HPDE6-E6E7 (cell line): Measurements from ENCODE around the gene SLC34A1.
"Not testable (repeated sequence)": the region's sequence is repeated elsewhere in the genome, so short reads cannot be mapped to it uniquely, and the experiment has no call there.

Source experiments
- DNase-seq: peaks from one replicate; pipeline ENCODE4 v3.0.0; 2011; ENCODE audit warnings: missing footprints; ENCODE audit errors: extremely low spot score

Gene SLC34A1

DNA sequence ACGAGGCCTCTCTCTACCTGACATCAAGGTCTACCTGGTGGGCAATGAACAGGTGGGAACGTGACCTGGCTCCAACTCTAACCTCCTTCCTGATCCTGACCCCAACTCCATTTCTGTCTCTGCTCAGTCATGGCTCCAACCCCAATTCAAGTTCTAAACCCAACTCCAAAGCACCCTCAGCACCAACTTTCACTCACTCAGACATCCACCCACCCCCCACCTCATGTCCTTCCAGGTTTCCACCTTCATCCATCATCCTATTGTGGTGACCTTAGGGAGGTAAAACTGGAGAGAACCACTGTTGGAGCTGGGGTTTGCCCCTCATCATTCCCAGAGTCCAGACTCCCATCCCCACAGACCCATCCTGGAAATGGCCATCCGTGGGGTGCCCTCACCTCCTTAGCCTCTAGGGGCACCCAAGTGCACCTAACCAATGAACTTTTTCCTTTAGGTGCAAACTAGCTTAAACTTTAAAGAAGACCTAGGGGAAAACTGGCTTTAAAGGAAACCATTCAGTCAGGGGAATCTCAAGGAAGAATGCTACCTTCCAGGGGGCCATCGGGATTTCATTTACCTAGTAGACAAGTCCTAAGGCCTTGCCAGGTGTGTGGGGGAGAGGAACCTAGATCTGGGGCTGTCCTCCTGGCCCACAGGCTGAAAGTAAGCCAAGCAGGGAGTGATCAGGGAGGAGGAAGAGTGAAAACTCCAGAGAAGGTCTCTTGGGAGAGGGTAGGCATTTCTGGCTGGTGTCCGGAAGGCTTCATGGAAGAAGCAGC is 15.2 kb upstream of the SLC34A1 start:
- DNase-seq = no peak

DNA sequence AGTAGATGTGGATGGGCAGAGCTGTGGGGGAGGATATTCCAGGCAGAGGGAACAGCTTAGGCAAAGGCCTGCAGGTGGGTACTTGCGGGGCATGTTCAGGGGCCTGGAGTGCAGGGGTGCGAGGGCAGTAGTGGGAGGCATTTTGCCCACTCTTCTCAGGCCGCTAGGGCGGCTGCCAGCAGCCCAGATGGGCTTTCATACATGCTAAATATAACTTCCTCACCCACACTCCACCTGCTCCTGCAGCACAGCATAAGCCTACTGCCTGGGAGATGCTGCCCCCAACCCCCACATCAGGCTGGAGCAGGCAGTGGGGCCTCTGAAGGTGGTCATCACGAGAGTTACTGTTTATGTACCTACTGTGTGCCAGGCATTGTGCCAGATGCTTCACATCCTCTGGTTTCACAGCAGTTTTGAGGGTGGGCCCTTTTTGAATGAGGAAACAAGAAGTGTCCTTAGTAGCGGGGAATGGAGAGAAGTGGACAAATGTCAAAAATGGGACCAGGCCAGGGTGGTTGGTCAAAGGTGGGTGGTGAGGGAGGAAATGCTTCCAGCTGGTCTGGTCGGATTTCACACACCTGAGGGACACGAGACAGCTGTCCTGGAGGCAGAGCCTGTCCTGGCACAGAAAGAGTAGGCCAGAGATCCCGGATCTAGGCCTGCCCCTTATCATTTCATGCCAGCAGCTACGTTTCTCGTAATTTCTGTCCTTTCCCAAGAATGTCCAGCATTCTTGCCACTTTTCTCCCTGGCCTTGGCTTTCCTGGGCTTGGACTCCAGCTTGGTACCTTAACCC is 14.4 kb upstream of the SLC34A1 start:
- no peak for DNase-seq

DNA sequence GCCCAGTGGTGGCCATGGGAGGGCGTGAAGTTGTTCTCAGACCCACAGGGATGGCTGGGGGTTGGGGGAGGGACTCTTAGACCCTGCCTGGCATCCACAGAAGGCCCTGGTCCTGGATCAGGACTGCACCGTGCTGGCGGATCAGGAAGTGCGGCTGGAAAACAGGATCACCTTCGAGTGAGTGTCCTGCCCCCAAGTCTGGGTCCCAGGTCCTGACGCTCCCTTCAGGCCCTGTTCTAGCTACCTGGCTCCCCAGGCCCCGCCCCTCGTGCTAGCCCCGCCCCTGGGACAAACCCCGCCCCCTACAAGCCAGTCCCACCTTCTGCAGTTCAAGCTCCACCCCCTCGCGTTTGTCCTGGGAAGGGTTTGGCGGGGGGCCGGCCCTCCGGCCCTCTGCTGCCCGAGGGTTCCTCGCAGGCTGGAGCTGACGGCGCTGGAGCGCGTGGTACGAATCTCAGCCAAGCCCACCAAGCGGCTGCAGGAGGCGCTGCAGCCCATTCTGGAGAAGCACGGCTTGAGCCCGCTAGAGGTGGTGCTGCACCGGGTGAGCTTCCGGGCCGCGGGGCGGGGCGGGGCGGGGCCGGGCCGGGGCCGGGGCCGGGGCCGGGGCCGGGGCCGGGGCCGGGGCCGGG is 13.6 kb upstream of the SLC34A1 start:
- peak; percentile 73 for DNase-seq

DNA sequence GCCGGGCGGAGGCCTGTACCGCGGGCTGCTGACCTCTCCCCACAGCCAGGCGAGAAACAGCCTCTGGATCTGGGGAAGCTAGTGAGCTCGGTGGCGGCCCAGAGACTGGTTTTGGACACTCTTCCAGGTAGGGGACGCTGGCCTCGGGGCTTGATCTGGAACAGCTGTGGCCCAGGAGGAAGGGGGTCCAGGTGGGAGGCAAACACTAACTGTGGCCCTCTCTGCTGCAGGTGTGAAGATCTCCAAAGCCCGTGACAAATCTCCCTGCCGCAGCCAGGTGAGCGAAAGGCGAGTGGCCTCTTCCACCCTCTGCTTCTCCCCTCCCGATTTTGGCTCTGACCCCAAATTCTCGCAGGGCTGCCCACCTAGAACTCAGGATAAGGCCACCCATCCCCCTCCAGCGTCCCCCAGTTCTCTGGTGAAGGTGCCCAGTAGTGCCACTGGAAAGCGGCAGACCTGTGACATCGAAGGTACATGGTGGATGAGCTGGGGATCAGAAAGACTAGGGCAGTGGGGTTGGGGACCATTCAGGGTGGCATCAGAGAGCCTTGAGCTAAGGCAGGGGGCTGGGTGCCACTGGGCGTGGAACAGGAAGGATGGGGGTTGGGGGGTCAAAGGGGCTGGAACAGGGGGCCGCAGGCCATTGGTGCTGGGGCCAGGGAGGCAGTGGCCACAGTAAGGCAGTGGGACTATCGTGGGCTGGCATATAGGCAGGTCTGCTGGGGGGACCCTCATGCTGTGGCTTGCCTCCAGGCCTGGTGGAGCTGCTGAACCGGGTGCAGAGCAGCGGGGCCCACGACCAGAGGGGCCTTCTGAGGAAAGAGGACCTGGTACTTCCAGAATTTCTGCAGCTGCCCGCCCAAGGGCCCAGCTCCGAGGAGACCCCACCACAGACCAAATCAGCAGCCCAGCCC is 12.9 kb upstream of the SLC34A1 start:
- DNase-seq = no peak

DNA sequence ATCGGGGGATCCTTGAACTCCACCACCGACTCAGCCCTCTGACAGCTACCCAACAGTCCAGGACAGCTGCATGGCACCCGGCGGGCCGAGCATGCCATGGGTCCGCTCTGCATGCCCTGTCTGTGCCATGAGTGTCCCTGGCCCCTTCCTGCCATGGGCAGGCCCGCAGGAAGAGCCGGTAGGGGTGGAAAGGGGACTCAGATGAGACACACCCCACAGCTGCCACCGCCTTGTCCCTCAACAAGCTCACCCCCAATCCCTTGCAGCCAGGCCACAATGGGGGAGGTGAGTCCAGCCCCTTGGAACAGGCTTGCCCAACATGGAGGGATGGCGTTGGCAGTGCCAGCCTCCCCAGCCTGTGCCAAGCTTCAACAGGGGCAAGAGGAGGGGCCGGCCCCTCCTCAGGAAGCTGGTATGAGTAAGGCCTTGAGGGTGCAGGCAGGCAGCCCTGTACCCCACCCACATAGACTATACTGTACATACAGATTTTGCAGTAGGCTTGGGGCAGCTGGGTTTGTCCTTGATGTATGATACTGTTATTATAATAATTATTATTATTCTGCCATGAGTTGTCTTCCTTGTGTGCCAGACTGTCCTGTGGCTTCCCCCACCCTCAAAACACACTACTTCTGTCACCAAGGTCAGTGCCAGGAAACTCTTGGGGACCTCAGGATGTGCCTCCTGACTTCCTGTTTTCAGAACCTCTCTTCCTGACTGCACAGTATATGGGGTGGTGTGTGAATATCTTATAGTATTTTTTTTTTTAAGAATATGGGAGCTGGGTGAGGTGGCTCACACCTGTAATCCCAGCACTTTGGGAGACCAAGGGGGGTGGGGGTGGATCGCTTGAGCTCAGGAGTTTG is 12.0 kb upstream of the SLC34A1 start:
- DNase-seq = no peak

DNA sequence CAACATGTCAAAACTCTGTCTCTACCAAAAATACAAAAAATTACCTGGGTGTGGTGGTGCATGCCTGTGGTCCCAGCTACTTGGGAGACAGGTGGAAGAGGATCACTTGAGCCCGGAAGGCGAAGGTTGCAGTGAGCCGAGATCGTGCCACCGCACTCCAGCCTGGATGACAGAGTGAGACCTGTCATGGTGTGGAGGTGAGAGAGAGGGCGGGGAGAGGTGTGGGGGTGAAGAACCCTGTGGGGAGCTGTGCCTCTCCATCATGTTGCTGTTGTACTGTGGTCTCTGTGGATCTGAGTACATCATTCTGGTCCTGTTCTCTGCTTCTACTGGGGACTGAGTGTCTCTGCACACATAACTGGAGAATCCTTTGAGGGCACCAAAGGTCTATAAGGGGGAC is 11.3 kb upstream of the SLC34A1 start:
- no peak for DNase-seq

DNA sequence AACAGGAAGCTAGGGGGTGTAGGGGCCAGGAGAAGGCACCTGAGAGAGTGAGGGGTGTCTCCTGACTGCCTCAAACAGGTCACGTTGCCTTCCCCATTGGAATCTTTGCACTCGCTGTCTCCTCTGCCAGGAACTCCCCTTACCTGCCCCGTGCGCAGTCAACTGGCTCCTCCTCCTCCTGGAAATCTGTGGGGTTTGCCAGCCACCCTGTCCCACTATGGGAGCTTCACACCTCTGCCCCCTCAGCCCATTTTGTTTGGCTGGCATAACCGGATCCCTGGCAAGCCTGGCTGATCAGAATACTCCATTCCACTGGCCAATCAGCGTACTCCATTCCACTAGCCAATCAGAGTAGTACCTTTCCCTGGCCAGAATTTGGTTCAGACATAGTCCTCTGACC is 10.4 kb upstream of the SLC34A1 start:
- DNase-seq = no peak

DNA sequence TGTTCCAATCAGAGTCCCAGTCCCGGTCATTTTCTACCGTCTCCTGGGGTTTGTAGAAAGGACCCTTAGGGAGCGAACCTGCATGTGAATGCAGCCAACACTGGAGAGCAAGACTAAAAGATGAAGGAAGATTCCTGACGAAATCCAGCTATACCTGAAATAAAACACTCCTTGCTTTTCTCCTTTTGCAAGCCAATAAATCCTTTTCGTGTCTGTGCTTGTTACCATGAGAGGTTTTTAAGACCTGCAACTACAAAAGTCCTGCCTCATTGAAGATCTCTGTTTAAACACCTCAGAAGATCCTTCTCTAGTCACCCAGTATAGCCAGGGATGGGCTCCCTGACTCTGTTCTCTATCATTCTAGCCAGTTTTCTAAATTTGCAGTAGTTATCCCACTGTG is 10.0 kb upstream of the SLC34A1 start:
- no peak for DNase-seq

DNA sequence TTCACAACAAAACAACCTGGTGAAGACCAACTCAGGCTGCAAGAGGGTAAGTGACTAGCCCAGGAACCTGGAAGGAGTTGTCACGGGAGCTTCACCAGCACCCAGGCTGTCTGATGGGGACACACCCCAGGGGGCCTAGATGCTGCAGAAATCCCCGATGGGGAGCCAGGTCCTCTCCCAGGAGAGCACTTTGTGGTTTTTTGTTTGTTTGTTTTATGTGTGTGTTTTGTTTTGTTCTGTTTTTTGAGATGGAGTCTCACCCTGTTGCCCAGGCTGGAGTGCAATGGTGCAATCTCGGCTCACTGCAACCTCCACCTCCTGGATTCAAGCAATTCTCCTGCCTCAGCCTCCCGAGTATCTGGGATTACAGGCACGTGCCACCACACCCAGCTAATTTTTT is 8.7 kb upstream of the SLC34A1 start:
- not testable (repeated sequence) for DNase-seq

DNA sequence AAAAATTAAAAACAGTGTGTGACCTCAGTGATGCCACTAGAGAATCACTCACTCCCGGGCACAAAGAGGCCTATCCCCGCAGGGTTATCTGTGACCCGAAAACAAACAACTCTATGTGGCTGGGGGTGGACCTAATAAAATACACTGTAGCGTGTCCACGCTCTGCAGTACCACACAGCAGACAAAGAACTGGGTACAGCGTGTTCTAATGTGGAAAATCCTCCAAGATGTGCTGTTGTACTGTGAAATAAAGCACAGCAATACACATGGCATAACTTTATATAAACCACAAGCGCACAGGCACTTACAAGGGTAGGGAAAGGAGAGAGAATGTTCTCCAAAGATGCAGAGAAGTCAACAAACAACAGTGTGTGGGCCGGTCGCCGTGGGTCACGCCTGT is 8.1 kb upstream of the SLC34A1 start:
- DNase-seq = no peak

DNA sequence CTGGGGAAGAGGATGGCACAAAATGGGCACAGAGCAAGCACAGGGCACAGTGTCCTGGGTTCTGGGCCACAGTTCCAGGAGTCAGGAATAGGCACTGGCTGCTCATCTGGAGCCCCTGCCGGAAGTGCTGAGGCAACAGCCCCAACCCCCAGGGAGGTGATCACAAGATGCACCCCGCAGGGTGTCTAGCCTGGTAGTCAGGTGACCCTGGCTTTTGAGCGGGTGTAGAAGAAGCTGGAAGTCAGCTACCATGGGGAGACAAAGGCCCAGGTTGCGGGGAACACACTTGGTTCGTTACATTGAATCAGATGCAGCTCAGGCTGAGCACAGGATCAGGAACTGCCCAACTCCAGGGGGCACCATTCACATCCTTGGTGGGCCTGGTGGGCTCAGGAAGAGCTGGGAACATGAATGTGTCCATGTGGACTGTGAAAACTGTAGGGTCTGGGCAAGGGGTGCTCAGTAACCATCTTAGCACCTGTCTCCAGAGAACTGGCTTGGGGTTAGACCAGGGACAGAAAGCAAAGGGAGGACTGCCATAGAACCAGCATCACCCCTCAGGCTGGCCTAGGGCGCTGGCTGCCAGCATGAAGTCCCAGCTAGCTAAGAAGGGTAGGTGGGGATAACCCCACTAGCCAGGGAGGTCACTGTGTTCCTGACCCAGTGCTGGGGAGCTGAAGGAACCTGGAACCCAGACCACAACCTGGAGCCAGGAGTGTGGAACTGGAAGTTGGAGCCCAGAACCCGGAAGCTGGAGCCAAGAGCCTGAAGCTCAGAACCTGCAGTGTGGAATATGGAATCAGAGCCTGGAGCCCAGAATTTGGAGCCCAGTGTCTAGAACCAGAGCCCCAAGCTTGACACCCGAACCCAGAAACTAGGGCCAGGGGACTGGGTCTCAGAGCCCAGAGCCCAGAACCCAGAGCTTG is 6.1 kb upstream of the SLC34A1 start:
- no peak for DNase-seq

DNA sequence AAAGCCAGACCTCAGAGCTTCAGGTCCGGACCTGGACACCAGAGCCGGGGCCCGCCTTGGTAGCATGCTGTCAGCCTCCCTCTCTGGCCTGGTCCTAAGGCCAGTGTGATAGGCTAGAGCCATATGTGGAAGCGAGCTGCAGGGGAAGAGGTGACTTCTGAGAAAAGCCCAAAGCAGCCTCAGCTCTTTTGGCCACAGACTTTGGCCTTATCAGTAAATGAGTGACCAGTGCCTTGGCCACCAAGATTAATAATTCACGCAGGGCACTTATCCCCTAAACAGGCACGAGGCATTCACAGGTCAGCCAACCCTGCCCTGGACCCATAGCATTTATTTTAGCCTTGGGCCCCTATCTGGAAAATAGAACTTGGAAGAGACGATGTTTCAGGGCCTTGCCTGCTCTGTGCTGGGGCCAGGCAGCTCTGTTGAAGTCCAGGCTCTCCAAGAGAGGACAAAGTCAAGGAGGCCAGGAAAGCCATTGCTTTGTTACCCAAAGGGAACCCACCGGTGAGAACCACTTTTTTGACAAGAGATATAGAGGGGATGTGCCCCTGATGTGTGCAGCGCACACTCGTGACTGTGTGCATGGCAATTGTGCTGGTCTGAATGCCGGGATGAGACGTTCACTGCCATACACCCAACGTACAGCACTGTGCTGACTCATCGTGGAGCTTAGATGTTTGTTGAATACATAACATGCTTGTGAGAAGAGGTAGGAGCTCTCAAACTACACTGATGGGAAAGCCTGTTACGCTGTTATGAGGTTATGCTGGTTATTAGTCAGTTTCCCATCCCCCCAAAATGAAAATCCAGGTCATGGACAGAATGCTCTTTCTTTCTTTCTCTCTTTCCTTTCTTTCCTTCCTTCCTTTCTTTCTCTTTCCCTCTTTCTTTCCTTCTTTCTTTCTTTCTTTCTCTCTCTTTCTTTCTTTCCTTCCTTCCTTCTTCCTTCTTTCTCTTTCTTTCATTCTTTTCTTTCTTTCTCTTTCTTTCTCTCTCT is 5.0 kb upstream of the SLC34A1 start:
- peak; percentile 76 for DNase-seq

DNA sequence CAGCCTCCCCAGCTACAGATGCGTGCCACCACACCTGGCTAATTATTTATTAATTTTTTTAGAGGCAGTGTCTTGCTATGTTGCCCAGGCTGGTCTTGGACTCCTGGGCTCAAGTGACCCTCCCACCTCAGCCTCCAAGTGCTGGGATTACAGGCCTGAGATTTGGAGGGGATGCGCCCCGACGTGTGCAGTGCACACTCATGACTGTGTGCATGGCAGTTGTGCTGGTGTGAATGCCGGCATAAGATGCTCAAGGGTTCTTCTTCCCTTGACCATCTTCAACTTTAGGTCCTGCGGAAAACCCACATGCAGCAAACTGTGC is 3.5 kb upstream of the SLC34A1 start:
- DNase-seq = no peak

DNA sequence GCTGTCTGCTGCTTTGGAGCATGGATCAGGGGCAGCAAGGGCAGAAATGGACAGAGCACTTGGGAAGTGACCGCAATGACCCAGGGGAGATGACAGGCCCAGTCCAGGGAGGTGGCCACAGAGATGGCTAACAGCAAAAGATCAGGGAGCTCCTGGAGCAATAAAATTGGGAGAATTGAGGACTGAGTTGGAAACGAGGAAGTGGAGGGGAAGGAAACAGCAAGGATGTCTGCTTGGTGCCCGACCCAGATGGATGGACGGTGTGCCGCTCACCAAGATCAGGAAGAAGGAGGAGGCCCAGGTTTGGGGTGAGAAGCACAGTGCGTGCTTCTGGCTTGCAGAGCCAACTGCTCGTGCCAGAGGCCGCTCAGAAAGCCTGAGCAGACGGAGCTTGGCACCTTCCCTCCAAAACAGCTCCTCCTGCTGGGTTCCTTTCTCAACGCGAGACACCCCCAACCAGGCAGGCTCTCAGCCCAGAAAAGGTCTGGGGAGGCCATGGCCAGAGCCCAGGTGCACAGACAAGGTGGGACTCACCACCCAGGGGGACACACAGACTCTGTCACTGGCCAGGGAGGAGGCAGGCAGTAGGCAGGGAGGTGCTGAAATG is 1.7 kb upstream of the SLC34A1 start:
- DNase-seq = no peak

DNA sequence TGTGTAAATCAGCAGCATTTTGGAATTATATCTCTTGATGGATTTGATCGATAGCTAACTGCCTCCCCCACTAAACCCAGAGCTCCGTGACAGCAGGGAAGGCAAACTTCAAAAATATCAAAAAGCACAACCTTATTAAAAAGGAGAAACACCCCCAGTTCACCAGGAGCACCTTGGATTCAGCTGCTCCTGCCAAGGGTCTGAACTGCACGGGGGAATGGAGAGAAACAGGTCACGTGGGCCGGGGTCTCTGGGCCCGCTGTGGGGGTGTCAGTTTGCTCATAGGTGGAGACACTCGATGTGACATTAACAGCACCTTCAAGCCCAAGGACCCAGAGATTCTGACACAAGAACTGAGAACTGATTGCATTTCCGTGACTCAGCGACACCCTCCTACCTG is 1.1 kb upstream of the SLC34A1 start:
- no peak for DNase-seq

DNA sequence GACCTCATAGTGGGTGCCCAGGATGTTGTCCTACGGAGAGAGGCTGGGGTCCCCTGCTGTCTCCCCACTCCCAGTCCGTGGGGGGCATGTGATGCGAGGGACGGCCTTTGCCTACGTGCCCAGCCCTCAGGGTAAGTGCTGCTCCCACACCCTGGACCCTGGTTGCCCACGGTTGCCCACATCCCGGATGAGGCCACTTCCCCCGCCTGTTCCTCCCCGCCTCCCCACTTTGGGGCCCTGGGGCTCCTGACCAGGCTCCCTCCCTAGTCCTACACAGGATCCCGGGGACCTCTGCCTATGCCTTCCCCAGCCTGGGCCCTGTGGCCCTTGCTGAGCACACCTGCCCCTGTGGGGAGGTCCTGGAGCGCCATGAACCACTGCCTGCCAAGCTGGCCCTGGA is 1.5 kb downstream of the SLC34A1 start:
- DNase-seq = no peak

DNA sequence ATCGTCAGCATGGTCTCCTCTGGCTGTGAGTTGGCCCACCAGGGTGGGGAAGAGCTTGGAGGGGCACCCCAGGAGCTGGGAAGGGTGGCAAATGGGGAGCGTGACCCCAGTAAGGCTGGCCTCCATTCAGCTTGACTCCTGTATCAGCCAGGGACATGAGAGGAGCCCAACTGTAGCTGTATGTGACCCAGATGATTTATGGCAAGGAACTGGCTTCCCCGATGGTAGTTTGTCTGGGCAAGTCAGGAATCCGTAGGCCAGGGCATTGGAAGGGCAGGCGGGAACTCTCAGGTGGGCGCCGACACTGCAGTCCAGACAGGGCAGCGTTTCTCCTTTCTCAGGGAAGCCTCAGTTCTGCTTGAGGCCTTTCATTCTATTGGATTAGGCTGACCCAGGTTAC is 2.3 kb downstream of the SLC34A1 start:
- DNase-seq = no peak

DNA sequence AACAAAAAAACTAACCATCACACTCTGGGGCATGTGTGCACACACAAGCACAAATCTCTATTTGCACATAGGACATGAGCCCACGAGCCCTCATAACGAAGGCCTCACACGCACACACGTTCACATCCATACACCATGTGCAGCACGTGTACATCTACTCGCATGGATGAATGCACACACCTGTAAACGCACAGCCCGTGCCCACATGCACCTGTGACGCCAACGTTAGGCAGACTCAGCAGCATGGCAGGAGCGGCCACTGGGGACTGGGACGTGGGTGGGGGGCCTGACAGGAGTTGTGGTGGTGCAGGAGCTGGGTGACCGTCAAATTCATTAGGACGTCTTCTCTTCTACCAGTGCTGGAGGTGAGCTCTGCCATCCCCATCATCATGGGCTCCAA is 3.2 kb downstream of the SLC34A1 start:
- no peak for DNase-seq
